Fibroblast of pulmonary artery (primary cell): Measurements from ENCODE around the gene AHR.

Experiments used
- DNase-seq: peaks from one replicate; pipeline ENCODE4 v3.0.0-alpha.2; 2010; ENCODE audit warnings: low read depth
- H3K4me3 ChIP-seq: replicated peaks from 2 replicates; pipeline ENCODE4 v1.5.1; 2011; ENCODE audit warnings: low read depth, mild to moderate bottlenecking, control low read depth, low read length, moderate library complexity
- CTCF ChIP-seq: IDR thresholded peaks from 2 replicates; pipeline ENCODE4 v1.5.1; 2011; ENCODE audit warnings: mild to moderate bottlenecking, control low read depth, low read length, inconsistent platforms; ENCODE audit errors: missing control alignments

AHR gene

GRCh38 chr7:17320102-17320497 lies 21.6 kb downstream of the AHR start:
- no peak overlapping the region for H3K4me3 ChIP-seq
- TF ChIP-seq CTCF, result no peak
- no peak for DNase-seq

GRCh38 chr7:17320657-17321056 lies 22.2 kb downstream of the AHR start:
- TF ChIP-seq CTCF, result no peak
- no peak overlapping the region for H3K4me3 ChIP-seq
- DNase-seq, result no peak

GRCh38 chr7:17325364-17325763 lies 26.9 kb downstream of the AHR start:
- TF ChIP-seq CTCF, result no peak
- no peak overlapping the region for H3K4me3 ChIP-seq
- no peak for DNase-seq

- no peak for TF ChIP-seq CTCF
- H3K4me3 ChIP-seq, result no peak overlapping the region
- no peak for DNase-seq
Observed at GRCh38 chr7:17326378-17326777, 27.9 kb downstream of the AHR start.

GRCh38 chr7:17328641-17329040 lies 30.2 kb downstream of the AHR start:
- no peak overlapping the region for H3K4me3 ChIP-seq
- no peak for DNase-seq
- TF ChIP-seq CTCF, result no peak

GRCh38 chr7:17329440-17329839 lies 31.0 kb downstream of the AHR start:
- TF ChIP-seq CTCF, result no peak
- no peak overlapping the region for H3K4me3 ChIP-seq
- DNase-seq, result no peak

- no peak for DNase-seq
- no peak for TF ChIP-seq CTCF
Observed at GRCh38 chr7:17331891-17332501, 33.5 kb downstream of the AHR start.

More at GRCh38 chr7:17331891-17332501, 33.5 kb downstream of the AHR start:
- H3K4me3 ChIP-seq, result no peak overlapping the region
